ENCODE data around the gene RFX6. TPM values are rescaled to one million over a fixed set of nuclear protein-coding genes. Genes with fewer than 3 reads are reported as not detected.

Gene RFX6
- total RNA-seq, 2 donors from 2014 or later = 0.59 to 1.6 TPM

- no peak overlapping the region for H3K27ac ChIP-seq
- intact Hi-C loops (cut with DNase I) = no loop called here
- H3K4me1 ChIP-seq = no peaks in the 10 kb centered on the region
- H3K27me3 ChIP-seq = no peaks in the 10 kb centered on the region
- no peak overlapping the region for H3K4me3 ChIP-seq
- H3K36me3 ChIP-seq = no peaks in the 10 kb centered on the region
- DNase-seq = no peak
- H3K9ac ChIP-seq (ENCODE audit: low read depth in 2 of 2, low read length in 2 of 2) = no peak overlapping the region
- H3K9me3 ChIP-seq = no peaks in the 10 kb centered on the region
- TF ChIP-seq CTCF (IDR thresholded peaks at IDR 0.05) = no peak
These were observed 98.6 kb downstream of the RFX6 start for GRCh38 chr6:116975600-116975999.

- no peaks in the 10 kb centered on the region for H3K9me3 ChIP-seq
- TF ChIP-seq CTCF (IDR thresholded peaks at IDR 0.05) = no peak
- H3K9ac ChIP-seq (ENCODE audit: low read depth in 2 of 2, low read length in 2 of 2) = no peak overlapping the region
- H3K4me3 ChIP-seq = no peak overlapping the region
- DNase-seq = no peak
- intact Hi-C loops (cut with DNase I) = no loop called here
- H3K4me1 ChIP-seq = no peaks in the 10 kb centered on the region
- no peaks in the 10 kb centered on the region for H3K36me3 ChIP-seq
- no peaks in the 10 kb centered on the region for H3K27me3 ChIP-seq
- H3K27ac ChIP-seq = no peak overlapping the region
These were observed 102.5 kb downstream of the RFX6 start for GRCh38 chr6:116979560-116979959.

Other genes with a start within 250 kb of the RFX6 start
- gene ZUP1, start 208.5 kb upstream of the RFX6 start, total RNA-seq = 10 to 100 TPM; 12.0 to 12.4 TPM
- gene KPNA5, start 196.0 kb upstream of the RFX6 start, total RNA-seq = 1 to 10 TPM; 2.5 to 6.1 TPM
- gene FAM162B, start 111.5 kb upstream of the RFX6 start, total RNA-seq = under 1 TPM; 0.57 to 0.64 TPM
- gene GPRC6A, start 48.2 kb upstream of the RFX6 start, total RNA-seq = under 1 TPM; 0.11 to 0.17 TPM

Measured in colonic mucosa (tissue), 4 donors.